Natural killer cell (primary cell): Measurements from ENCODE around the gene RRP1B. TPM values are rescaled to one million over a fixed set of nuclear protein-coding genes. Genes with fewer than 3 reads are reported as not detected.

ENCODE experiments used
- ATAC-seq, 3 donors: fragments of 150-1000 bp in 2 of 3; fragments of 200-7000 bp in 1 of 3; cut with Tn5 transposase; 1 replicate in 1 of 3; 2 replicates in 2 of 3; pipeline ENCODE4 v1.10.0; 2021; ENCODE audit warnings: mild to moderate bottlenecking in 2 of 3, moderate library complexity in 2 of 3
- DNase-seq, 2 donors: peaks; one replicate each; pipeline versions ENCODE4 v3.0.0 to v3.0.0-alpha.2; 2013 to 2021; ENCODE audit warnings: mixed read lengths in 1 of 2
- H3K27ac ChIP-seq: one replicate; pipeline ENCODE4 v1.5.1; 2013; ENCODE audit warnings: mild to moderate bottlenecking, low read length
- H3K27me3 ChIP-seq: one replicate; pipeline ENCODE4 v1.6.1; 2013; ENCODE audit warnings: low read length; ENCODE audit not compliant: control insufficient read depth, insufficient read depth
- H3K36me3 ChIP-seq: one replicate; pipeline ENCODE4 v1.6.1; 2013; ENCODE audit warnings: low read length; ENCODE audit not compliant: control insufficient read depth, insufficient read depth
- H3K4me1 ChIP-seq: one replicate; pipeline ENCODE4 v1.6.1; 2013; ENCODE audit warnings: low read length; ENCODE audit not compliant: control insufficient read depth, insufficient read depth
- H3K4me3 ChIP-seq: one replicate; pipeline ENCODE4 v1.5.1; 2013; ENCODE audit warnings: low read length
- H3K9me3 ChIP-seq: one replicate; pipeline ENCODE4 v1.6.1; 2013; ENCODE audit warnings: low read length; ENCODE audit not compliant: control insufficient read depth, insufficient read depth
- H3K27ac Mint-ChIP-seq, 2 donors: one replicate each; pipeline ENCODE4 v1.8.0; 2022; ENCODE audit warnings: mild to moderate bottlenecking in 2 of 2, mixed read lengths in 2 of 2, moderate library complexity in 1 of 2
- H3K27me3 Mint-ChIP-seq, 2 donors: one replicate each; pipeline ENCODE4 v1.8.0; 2022; ENCODE audit warnings: low read depth in 2 of 2, mixed read lengths in 2 of 2
- H3K36me3 Mint-ChIP-seq: one replicate; pipeline ENCODE4 v1.8.0; 2022; ENCODE audit warnings: mixed read lengths
- H3K4me1 Mint-ChIP-seq, 2 donors: one replicate each; pipeline ENCODE4 v1.8.0; 2022; ENCODE audit warnings: mixed read lengths in 2 of 2
- H3K4me3 Mint-ChIP-seq: one replicate; pipeline ENCODE4 v1.8.0; 2022; ENCODE audit warnings: mild to moderate bottlenecking, moderate library complexity, mixed read lengths
- H3K9me3 Mint-ChIP-seq, 2 donors: one replicate each; pipeline ENCODE4 v1.8.0; 2022; ENCODE audit warnings: mixed read lengths in 2 of 2
- WGBS: methylation state at CpG from one replicate; pipeline ENCODE4 v1.1.7; 2013; ENCODE audit warnings: missing lambda C conversion rate; ENCODE audit not compliant: insufficient coverage; 5-methylcytosine and 5-hydroxymethylcytosine counted together
- intact Hi-C: fragments of 100-400 bp; cut with micrococcal nuclease; formaldehyde crosslinking; loops from one replicate; pipeline ENCODE4 v1.14.2; 2022
- total RNA-seq, 4 donors: library from RNA; stranded (reverse); fragments of 120-200 nt in 1 of 4; gene quantifications; one replicate each; pipeline versions ENCODE4 v1.2.3 to v1.2.4, GENCODE V29; 2013 to 2022
- TF ChIP-seq, protein P1 (sequence below): fragments of 200-600 bp; IDR thresholded peaks from one replicate; pipeline ENCODE4 v1.8.0; 2022; ENCODE audit warnings: antibody characterized with exemption

The RRP1B gene
- total RNA-seq, 3 donors from 2014 or later (not counting 1 experiment from before 2014, with no cell fraction given): 18.1 to 28.4 (median 25.0) TPM

DNA sequence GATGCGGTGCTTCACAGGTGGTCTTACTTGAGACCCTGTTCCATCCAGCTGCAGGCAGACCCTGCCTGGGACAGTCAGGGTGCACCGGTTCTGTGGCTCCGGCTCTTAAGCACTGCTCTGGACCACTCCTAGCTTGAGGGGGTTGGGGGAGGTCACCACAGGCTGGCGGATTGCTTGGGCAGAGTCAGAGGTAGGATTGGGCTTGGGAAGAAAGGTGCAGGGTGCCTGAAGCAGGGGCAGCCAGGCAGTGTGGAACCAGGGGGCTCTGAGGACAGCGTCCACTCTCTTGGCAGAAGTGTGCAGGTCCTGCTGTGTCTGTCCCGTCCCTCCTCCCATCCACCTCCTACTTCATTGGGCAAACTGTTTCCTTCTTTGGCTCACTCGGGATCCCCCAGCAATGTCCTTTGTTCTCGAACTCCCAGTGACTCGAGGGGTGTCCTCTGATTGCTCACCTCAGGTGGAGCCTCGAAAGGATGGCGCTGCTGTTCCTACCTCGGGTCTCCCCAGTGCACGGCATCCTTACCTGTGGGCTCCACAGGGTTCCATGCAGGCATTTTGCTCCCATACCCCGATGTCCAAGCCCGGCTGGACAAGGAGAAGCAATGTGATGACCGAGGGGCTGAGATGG, 61.3 kb downstream of the RRP1B start:
- Histone ChIP-seq H3K27ac (no peak overlapping the region), H3K9me3 (no peaks in the 10 kb centered on the region), H3K36me3 (peaks cover 11% of the 10 kb centered on the region), H3K4me3 (peak overlapping the region; percentile 74), H3K27me3 (no peaks in the 10 kb centered on the region), H3K4me1 (peaks cover 41% of the 10 kb centered on the region)
- no peaks in the 10 kb centered on the region for H3K36me3 Mint-ChIP-seq
- ATAC-seq: no peak
- DNase-seq: no peak
- H3K27ac Mint-ChIP-seq: peak overlapping the region; percentile 29 to 78
- H3K27me3 Mint-ChIP-seq: peaks cover 0 to 2% of the 10 kb centered on the region in 2 donors
- H3K4me3 Mint-ChIP-seq: peak overlapping the region; percentile 74
- H3K4me1 Mint-ChIP-seq: peaks cover 18 to 43% of the 10 kb centered on the region in 2 donors
- 97% methylated on average over 16 of the region's 16 CpGs for WGBS
- TF ChIP-seq, protein P1, sequence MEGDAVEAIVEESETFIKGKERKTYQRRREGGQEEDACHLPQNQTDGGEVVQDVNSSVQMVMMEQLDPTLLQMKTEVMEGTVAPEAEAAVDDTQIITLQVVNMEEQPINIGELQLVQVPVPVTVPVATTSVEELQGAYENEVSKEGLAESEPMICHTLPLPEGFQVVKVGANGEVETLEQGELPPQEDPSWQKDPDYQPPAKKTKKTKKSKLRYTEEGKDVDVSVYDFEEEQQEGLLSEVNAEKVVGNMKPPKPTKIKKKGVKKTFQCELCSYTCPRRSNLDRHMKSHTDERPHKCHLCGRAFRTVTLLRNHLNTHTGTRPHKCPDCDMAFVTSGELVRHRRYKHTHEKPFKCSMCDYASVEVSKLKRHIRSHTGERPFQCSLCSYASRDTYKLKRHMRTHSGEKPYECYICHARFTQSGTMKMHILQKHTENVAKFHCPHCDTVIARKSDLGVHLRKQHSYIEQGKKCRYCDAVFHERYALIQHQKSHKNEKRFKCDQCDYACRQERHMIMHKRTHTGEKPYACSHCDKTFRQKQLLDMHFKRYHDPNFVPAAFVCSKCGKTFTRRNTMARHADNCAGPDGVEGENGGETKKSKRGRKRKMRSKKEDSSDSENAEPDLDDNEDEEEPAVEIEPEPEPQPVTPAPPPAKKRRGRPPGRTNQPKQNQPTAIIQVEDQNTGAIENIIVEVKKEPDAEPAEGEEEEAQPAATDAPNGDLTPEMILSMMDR: no peak
- no peaks in the 10 kb centered on the region for H3K9me3 Mint-ChIP-seq
- intact Hi-C loops: no loop called here

- H3K36me3 Mint-ChIP-seq: no peaks in the 10 kb centered on the region
- intact Hi-C loops: no loop called here
- peaks cover 47% of the 10 kb centered on the region for H3K4me1 ChIP-seq
- no peak overlapping the region for H3K27ac ChIP-seq
- H3K4me3 ChIP-seq: no peak overlapping the region
- peaks cover 23 to 48% of the 10 kb centered on the region in 2 donors for H3K4me1 Mint-ChIP-seq
- 98% methylated on average over 4 of the region's 4 CpGs for WGBS
- H3K9me3 Mint-ChIP-seq: no peaks in the 10 kb centered on the region
- H3K4me3 Mint-ChIP-seq: peak overlapping the region; percentile 65
- no peaks in the 10 kb centered on the region for H3K27me3 ChIP-seq
- peaks cover 11% of the 10 kb centered on the region for H3K36me3 ChIP-seq
- H3K9me3 ChIP-seq: no peaks in the 10 kb centered on the region
- peaks cover 0 to 2% of the 10 kb centered on the region in 2 donors for H3K27me3 Mint-ChIP-seq
- TF ChIP-seq, protein P1: no peak
- DNase-seq (no peak), ATAC-seq (no peak)
- H3K27ac Mint-ChIP-seq: peak overlapping the region; percentile 29 to 78
Measured at GRCh38 chr21:43721206-43721605, 61.8 kb downstream of the RRP1B start.

GRCh38 chr21:43721939-43722338, 62.6 kb downstream of the RRP1B start:
- peaks cover 53% of the 10 kb centered on the region for H3K4me1 ChIP-seq
- WGBS: 88% methylated on average over 3 of the region's 3 CpGs
- Mint-ChIP-seq H3K4me3 (no peak overlapping the region), H3K9me3 (no peaks in the 10 kb centered on the region), H3K27me3 (peaks cover 0 to 2% of the 10 kb centered on the region in 2 donors), H3K4me1 (peaks cover 29 to 54% of the 10 kb centered on the region in 2 donors), H3K36me3 (no peaks in the 10 kb centered on the region), H3K27ac (peak overlapping the region in 1 of 2 donors; percentile 22)
- DNase-seq (no peak), ATAC-seq (no peak)
- TF ChIP-seq, protein P1: no peak
- intact Hi-C loops: no loop called here
- no peak overlapping the region for H3K4me3 ChIP-seq
- H3K36me3 ChIP-seq: peaks cover 11% of the 10 kb centered on the region
- no peak overlapping the region for H3K27ac ChIP-seq
- H3K9me3 ChIP-seq: no peaks in the 10 kb centered on the region
- H3K27me3 ChIP-seq: no peaks in the 10 kb centered on the region

DNA sequence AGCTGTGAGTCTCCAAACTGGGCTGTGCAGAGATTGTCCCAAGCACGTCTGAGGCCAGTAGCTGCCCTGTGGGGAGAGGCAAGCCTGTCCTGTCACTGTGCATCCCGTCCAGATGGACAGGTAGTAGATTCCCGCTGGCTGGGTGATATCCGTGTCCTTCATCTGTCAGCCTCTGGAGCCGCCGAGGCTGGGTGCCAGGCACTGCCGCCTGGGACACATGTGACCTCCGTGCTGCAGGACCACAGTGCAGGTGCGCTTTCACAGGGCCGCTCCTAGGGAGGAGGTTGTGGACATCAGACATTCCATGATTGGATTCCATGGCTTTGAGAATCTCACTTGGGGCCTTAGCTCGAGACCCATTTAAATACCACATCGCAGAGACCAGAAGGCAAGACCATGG, 64.3 kb downstream of the RRP1B start:
- no peak overlapping the region for H3K4me3 ChIP-seq
- H3K27me3 ChIP-seq: no peaks in the 10 kb centered on the region
- no peaks in the 10 kb centered on the region for H3K27me3 Mint-ChIP-seq
- no peaks in the 10 kb centered on the region for H3K9me3 Mint-ChIP-seq
- intact Hi-C loops: no loop called here
- H3K4me3 Mint-ChIP-seq: no peak overlapping the region
- DNase-seq (no peak), ATAC-seq (no peak)
- peaks cover 63% of the 10 kb centered on the region for H3K4me1 ChIP-seq
- TF ChIP-seq, protein P1: no peak
- H3K27ac ChIP-seq: no peak overlapping the region
- WGBS: 95% methylated on average over 12 of the region's 12 CpGs
- no peaks in the 10 kb centered on the region for H3K9me3 ChIP-seq
- no peaks in the 10 kb centered on the region for H3K36me3 Mint-ChIP-seq
- peaks cover 11% of the 10 kb centered on the region for H3K36me3 ChIP-seq
- peaks cover 38 to 61% of the 10 kb centered on the region in 2 donors for H3K4me1 Mint-ChIP-seq
- no peak overlapping the region for H3K27ac Mint-ChIP-seq
